ENCODE data around the gene GARNL3.

Gene GARNL3

DNA sequence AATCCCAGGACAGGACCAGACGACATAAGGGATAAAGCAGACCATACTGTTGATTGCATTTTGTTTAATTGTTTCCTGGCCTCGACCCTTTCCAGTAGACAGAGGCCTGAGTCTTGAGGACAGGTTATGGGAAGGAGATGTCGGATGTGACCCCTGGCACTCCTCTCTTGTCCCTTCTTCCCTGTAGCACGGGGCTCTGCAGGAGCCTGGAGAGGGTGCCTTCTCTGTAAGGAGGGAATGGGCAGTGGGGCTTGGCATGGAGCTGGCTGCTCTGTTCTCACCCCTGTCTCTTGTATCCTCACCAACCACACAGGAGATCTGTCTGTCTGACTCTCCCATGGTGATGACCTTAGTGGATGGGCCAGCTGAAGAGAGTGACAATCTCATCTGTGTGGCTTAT is 92.3 kb downstream of the GARNL3 start:
- no peak for DNase-seq

DNA sequence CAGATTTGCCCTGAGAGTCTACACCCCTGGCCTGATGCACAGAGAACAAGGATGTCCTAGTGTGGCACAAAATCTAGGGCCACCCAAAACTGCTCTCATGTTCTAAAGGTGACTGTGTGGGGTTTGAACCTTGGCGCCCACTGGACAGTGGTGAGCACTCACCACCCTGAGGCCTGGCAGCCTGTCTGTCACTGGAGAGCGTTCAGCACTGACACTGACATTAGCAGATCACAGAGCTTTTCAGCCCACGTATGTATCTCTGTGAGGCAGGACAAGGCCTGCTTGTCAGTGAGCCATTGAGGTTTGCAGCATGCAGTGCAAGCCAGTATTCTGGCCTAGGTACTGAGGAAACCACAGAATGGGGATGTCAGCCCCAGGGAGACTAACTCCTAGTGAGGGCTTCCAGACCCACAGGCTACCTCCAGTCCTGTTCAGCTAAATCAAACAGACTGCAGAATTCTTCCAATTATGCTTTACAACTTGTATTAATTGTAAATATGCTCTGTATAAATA is 93.5 kb downstream of the GARNL3 start:
- DNase-seq: no peak

DNA sequence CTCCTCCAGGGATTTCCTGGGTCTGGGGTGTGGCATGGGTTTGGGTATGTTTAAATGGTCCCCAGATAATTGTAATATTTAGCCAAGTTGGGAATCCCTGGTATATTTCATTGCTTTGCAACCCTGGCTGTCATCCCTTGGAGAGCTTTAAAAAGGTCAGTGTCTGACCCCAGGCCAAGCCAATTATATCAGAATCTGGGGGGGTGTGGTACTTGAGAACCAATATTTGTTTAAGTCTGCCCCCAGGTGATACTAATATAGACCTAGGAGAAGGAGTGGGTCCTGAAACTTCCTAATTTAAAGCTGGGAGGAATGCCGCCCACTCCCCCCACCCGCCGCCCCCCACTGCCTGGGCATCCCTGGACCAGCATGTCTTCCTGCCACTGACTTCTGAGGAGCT is 94.2 kb downstream of the GARNL3 start:
- no peak for DNase-seq

DNA sequence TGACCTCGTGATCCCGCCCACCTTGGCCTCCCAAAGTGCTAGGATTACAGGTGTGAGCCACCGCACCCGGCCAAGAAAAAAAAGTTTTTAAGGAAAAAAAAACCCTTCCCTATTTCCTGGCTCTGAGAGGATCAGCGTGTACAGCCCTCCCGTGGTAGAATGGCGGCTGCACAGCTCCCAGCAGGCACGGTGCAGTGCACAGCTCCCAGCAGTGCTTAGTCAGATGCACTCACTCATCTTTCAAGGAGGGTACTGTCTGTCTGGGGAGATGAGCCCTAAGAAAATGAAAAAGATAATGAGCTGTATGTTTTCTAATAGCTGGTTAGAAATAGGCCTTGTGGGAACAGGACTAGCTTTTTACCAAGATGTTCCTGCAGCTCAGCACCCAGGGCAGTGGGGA is 95.7 kb downstream of the GARNL3 start:
- DNase-seq: no peak

DNA sequence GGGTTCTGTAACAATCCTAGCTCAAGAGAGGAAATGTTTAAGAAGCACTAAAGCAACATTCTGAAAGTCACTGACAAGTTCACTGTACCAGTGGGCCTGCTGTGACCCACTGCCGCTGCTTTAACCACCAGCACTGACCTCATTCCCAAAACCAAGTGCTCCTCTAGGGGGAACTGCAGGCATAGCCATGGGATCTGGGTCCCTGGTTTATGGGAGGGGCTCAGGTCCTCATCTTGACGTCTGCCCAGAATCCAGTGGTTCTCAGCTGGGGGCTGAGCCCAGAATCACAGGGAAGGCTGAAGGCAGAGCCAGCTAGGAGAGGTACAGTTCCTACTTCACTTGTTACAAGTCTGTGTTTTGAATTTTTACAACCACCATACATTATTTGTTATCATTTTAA is 96.3 kb downstream of the GARNL3 start:
- DNase-seq: no peak

DNA sequence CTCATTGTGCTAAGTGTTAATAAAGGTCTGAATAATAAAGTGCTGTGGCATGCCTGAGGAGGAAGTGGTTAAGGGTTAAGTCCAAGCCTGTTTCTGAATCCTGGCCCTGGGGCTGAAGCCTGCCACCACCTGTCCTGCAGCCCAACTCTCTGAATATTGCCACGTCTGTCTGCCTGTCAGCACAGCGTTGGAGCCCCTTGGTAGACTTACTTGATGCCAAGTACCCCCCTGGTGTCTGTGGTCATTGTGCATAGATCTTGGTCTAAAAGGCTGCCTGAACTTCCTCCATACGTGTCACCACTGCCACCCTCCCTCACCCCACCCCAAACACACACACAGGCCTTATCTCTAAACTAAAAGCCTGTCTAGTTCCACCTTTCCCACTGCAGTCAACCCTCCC is 97.0 kb downstream of the GARNL3 start:
- DNase-seq: no peak

DNA sequence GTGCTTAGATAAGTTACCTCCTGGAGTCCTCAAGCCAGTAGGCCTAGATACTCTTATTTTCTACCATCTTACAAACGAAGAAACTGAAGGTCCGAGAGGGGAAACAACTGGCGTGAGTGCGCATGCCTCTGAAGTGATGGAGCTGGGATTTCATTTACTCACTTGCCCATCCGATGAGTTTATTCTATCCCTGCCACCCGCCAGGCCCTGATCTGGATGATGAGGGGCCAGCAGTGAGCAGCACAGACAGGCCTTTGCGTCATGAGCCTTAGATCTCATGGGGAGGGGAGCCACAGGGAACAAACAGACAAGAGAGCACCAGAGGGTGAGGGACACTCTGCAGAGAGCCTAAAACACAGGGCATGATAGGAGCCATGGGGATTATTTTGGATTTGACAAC is 98.3 kb downstream of the GARNL3 start:
- no peak for DNase-seq

DNA sequence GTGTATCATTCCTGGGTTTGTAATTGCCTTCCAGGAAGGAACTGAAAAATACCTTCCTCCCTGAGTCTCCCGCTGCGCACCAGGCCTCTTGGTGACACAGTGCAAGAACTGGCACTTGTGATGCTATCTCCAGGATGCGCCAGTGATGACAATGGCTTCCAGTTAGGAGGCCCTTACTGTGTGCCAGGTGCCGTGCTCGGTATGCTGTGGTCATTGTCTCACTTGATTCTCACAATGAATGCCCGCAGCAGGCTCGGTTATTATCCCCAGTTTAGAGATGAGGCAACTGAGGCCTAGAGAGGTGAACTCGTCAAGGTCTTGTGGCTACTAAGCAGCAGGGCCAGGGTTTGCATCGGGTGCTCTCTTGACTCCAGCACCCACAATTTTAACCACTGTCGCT is 100.9 kb downstream of the GARNL3 start:
- no peak for DNase-seq

DNA sequence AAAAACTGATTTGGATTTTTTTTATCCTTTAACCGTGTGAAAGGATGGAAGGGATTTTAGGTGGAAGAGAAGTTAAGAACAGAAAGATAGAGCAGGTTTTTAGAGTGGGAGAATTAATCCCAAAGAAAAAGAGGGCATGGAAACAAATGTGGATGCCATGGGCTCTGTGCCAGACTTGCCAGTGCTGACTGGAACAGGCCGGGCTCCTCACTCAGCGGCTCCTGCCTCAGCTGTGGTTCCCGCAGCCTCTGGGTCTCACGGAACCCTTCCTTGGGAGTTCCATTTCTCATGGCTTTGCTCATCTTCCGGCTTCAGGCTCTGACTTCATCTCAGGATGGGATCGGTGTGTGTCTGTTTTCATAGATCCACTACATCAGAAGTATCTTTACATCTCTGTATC is 102.0 kb downstream of the GARNL3 start:
- no peak for DNase-seq

DNA sequence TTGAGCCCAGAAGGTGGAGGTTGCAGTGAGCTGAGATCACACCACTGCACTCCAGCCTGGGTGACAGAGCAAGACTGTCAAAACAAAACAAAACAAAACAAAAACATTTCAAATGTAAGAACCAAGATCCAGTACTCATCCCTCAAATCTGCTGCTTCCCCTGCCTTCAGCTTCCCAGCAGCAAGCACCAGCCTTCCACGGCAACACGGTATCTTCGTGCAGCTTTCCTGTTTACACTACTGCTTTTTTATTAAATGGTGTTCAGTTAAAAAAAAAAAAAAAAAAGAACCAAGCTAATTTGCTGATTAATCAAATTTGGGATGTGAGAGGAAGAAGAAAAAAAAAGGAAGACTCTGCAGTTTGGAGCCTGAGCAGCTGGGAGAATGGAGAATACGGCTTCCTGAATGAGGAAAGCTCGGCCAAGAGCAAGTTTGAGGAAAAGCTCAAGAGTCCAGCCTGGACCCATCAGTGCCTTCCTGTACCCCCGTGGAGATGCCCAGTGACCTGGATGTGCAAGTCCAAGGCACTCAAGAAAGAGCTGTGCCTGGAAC is 104.4 kb downstream of the GARNL3 start:
- DNase-seq: no peak

DNA sequence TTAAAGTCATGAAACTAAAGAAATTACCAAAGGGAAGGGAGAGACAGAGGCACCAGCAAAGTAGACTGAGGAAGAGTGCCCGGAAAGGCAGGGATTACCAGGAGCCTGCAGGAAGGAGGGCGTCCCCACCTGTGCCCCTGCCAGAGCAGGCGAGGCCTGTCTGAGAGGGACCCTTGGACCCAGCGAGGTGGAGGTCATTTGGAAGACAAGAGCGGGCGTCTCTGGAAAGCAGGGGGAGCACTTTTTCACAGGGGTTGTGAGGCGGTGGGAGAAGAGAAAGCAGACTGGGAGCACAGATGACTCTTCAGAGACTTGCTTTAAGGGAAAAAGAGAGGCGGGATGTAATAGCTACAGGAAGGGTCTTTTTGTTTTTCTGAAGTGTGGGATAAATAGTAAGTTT is 104.9 kb downstream of the GARNL3 start:
- no peak for DNase-seq

DNA sequence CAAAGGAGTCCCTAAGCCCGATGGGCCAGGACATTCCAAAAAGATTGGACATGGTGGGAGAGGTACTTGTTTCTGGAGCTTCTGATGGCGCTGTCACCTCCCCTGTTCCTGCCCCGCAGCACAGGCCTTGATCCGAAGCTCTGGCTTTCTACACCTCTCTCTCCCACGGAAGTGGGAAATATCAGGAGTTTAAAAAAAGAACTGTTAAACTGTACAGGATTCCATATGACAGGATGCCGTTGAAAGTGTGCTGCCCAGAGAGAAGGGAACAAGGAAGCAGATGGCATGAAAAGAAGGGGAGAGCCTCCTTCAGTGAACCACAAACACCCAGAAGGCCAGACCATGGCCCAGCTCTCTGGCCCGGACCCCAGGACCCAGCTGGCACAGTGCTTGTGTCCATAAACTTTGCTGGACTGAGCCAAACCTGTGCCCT is 105.6 kb downstream of the GARNL3 start:
- no peak for DNase-seq

DNA sequence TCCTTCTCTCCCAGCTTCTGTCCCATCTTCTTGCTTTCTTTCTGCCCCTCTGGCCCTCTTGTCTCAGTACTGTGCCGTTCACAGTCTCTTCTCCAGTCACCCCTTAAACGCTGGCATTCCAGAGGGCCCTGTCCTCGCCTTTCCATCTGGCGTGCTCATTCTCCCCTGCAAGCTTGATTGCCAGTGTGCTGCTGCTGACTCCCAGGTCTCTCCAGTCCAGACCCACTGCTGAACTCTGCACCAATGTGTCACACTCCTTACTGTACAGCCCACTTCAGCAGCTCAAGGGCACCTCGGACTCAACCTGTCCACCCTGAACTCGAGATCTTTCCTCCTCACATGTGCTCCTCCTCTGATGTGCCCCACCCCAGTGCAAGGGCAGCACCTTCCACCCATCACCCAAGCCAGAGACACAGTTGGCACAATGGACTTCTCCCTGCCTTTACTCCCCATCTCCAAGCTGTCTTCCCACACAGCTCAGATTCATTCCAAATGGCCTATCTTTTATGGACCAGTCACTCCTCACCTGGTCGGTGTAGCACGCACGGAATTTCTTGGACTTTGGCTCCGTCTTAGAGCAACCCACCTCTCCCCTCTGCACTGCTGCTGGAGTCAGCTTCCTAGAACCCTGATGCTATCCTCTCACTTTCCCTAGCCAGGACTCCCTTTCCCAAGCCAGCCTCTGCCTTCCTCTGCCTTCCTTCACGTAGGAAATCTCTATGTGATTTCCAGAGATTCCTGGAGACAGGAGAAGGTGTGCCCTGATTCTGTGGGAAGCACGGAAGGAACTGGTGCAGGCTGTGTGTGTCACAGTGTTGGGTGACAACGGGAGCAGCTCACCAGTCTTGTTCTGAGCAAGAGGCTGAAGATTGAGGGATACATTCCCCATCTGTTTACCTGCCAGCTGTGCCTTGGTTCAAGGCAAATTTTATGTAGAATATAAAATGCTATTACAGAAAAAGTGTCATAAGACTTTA is 106.4 kb downstream of the GARNL3 start:
- no peak for DNase-seq

DNA sequence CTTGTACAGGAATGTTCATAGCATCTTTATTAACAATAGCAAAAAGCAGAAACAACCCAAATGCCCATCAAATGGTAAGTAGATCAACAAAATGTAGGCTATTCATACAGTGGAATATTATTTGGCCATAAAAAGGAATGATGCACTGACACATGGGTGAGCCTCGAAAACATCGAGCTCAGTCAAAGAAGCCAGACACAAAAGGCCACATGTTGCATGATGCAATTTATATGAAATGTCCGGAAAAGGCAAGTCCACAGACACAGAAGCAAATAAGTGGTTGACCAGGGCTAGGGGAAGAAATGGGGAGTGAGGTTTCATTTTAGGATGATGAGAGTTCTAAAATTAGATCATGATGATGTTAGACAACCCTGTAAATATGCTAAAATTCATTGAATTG is 115.9 kb downstream of the GARNL3 start:
- DNase-seq: no peak

DNA sequence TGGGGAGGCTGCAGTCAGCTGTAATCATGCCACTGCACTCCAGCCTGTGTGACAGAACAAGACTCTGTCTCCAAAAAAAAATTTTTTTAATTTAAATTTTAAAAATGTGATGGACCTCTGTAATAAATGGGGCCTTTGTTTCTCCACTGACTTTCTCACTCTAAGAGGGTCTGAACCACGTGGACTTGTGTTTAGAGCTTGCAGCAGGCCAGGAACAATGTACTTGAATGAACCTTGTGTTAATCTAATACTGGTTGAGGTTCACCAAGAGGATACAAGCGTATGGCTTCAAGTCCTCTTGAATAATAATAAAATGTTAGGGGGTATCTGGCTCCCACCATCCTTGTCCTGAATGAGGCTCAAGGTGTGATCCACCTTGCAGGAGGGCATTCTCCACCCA is 118.0 kb downstream of the GARNL3 start:
- DNase-seq: no peak

DNA sequence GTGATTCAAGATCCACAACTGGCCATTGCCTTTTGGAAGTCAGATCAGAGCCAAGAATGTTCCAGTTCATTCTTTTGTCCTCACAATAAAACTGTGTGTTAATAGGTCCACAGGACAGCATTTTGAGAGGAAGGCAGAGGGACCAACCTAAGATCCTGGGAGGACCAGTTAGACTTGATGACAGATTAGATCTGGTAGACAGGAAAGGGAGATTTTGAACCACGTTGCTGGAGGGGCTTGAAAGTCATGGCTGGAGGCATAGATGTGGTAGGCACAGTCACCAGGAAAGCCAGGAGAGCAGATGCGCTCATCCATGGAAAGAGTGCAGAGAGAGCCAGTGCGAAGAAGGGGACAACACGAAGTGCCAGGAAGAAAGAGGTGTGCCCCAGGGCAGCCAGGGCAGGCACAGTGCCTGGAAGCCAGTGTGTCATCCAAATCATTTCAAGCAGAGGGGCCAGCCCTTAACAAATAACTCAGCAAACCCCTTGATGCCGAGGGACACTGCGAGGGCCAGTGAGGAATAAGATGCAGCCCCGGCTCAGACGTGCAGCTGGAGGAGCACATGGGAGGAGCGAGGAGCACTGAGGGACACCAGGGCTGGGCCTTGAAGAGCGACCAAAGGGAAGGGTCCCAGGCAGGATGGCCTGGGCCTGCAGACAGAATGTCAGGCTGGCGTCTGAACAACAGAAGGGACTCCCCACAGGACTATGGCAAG is 119.6 kb downstream of the GARNL3 start:
- DNase-seq: no peak

DNA sequence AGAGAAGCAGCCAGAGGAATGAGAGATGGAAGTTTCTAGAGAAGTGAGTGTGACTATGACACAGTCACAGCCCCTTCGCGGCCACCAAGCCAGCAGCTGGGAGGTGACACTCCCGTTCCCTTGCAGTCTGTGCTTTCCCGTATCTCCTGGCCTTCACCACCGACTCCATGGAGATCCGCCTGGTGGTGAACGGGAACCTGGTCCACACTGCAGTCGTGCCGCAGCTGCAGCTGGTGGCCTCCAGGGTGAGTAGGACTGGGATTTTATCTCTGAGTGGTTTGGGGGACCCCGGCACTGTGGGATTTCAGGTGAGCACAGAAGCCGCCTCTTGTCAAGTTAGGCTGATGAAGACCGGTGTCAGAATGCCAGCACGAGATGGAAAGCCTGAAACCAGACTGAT is 120.3 kb downstream of the GARNL3 start:
- DNase-seq: no peak

DNA sequence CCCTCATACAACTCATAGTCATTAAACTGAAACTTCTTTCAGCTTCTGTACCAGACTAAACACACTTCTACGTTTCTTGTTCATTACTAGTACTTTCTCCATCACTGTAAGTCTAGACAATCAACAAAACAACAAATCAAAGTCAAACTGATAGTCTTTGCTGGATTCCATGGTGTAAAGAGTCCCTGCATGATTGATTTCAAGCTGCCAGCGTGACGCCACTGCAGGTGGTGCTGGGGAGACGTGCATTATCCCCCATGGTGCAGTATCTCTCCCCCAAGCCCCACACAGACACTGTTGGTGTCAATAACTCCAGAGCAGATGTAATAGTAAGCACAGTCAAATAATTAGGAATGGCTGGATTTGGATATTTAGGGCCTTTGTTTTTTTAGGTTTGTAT is 121.7 kb downstream of the GARNL3 start:
- no peak for DNase-seq

DNA sequence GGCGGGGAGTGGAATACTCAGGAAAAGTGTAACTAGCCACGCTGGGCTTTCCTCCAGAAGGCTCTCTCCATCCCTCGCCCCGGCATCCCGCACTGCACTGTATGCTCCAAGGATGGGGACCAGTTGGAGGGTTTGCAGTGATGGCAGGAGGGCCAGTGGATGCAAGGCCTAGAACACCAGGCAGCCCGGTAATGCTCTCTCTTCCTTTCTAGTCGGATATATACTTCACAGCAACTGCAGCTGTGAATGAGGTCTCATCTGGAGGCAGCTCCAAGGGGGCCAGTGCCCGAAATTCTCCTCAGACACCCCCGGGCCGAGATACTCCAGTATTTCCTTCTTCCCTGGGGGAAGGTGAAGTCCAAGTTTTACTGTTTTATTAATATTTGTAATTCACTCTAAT is 122.4 kb downstream of the GARNL3 start:
- DNase-seq: no peak

DNA sequence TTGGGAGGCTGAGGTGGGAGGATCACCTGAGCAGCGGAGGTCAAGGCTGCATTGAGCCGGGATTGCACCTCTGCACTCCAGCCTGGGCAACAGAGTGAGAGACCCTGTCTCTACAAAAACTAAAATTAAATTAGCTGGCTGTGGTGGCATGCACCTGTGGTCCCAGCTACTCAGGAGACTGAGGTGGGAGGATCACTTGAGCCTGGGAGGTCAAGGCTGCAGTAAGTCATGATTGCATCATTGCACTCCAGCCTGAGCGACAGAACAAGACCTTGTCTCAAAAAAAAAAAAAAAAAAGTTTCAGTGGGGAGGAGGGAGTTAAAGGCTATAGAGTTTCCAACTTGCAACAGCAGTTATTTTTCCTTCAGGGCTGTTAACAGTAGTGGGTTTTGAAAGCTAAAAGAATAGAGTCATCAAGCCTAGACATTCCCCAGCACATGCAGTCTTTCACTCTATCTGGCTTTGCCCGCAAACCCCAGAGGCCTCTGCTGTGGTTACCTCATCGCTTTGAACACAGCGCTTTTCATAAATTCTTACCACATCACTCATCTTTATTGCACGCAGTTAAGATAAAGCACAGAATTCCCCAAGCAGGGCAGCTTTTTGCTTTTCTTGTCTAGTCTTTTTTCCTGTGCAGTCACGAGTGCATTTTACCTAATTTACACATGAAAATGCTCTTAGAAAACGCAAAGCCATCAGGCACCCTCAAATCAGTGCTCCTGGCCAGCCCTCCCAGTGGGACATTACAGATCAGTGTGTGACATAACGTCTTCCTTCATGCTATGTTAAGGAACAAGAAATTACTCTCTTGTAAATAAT is 123.7 kb downstream of the GARNL3 start:
- DNase-seq: no peak

DNA sequence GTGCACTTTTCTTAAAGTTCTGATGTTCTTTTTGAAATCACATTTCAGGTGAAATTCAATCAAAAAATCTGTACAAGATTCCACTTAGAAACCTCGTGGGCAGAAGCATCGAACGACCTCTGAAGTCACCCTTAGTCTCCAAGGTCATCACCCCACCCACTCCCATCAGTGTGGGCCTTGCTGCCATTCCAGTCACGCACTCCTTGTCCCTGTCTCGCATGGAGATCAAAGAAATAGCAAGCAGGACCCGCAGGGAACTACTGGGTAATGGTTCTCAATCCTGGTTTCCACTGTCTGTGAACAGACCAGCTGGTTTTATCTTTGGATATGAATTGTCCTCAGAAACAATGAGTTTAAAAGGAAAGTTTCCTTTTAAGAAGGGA is 124.3 kb downstream of the GARNL3 start:
- no peak for DNase-seq

DNA sequence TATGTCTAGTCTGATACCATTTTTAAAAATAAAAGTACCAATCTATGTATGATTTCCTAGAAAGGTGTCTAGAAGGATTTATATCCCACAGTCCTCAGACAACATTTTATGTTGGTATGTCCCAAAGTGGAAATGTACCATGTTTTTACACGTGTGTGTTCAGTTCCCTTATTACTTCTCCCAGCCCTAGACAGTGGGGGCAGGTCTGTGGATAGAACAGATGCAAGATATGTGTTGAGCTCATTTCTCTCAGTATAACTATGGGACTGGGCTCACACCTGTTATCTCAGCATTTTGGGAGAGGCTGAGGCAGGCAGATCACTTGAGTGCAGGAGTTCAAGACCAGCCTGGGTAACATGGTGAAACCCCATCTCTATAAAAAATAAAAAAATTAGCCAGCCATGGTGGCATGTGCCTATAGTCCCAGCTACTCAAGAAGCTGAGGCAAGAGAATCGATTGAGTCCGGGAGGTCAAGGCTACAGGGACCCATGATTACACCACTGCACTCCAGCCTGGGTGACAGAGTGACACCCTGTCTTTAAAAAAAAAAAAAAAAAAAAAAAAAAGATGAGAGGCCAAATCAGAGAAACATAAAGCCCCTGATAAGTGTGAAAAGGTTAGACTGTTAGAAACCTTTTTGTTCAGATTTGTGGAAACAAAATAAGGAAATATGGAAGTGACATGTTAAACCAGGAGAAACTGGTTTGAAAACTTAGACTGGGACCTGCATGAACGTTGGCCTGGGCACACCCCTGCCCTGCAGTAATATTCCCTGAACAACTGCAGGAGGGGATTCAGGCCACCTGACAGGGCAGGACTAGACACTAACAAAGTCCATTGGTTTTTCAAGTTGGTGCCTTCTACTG is 125.0 kb downstream of the GARNL3 start:
- no peak for DNase-seq
